Effector memory CD4-positive, alpha-beta T cell (primary cell): ENCODE results near the gene RFPL1.

Experiments used
- DNase-seq, 3 donors: peaks; one replicate each; pipeline ENCODE4 v3.0.0-alpha.2; 2020
- H3K27ac ChIP-seq: 2 replicates; pipeline ENCODE4 v1.7.0; 2013; ENCODE audit warnings: mild to moderate bottlenecking, low read length, moderate library complexity; ENCODE audit not compliant: insufficient read depth, poor library complexity, severe bottlenecking
- H3K27me3 ChIP-seq: replicated peaks from 2 replicates; pipeline ENCODE4 v1.7.0; 2013; ENCODE audit warnings: mild to moderate bottlenecking, low read length; ENCODE audit not compliant: insufficient read depth, control insufficient read depth, poor library complexity, severe bottlenecking
- H3K36me3 ChIP-seq: 2 replicates; pipeline ENCODE4 v1.7.0; 2013; ENCODE audit warnings: mild to moderate bottlenecking, low read length, moderate library complexity; ENCODE audit not compliant: control insufficient read depth, insufficient read depth
- H3K4me1 ChIP-seq: 2 replicates; pipeline ENCODE4 v1.7.0; 2013; ENCODE audit warnings: low read length, mild to moderate bottlenecking; ENCODE audit not compliant: control insufficient read depth, insufficient read depth, poor library complexity, severe bottlenecking
- H3K4me3 ChIP-seq: 2 replicates; pipeline ENCODE4 v1.7.0; 2013; ENCODE audit warnings: low read length, low read depth, mild to moderate bottlenecking; ENCODE audit not compliant: insufficient read depth, poor library complexity, severe bottlenecking
- H3K9me3 ChIP-seq: 2 replicates; pipeline ENCODE4 v1.7.0; 2013; ENCODE audit warnings: mild to moderate bottlenecking, low read length, moderate library complexity; ENCODE audit not compliant: control insufficient read depth

Gene RFPL1

DNA sequence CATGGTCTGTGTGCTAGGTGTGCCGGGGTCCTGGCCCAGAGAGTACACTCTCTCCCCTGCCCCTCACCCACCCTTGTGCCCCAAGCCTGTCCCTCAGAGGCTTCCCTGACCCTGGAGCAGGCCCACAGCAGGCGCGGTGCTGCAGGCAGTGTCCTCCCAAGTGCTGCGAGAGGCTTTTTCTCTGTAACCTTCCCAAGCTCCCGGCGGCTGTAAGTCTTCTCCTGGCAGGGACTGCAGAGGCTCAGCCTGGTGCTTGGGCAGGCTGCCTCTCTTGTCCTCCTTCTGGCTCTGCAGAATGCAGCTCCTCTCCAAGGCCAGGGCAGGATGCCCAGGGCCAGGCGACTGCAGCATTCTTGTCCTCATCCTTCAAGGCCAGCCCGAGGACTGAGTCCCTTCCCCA is 15.9 kb downstream of the RFPL1 start:
- Histone ChIP-seq H3K9me3 (no peaks in the 10 kb centered on the region), H3K4me1 (no peaks in the 10 kb centered on the region), H3K27me3 (no peaks in the 10 kb centered on the region), H3K27ac (no peak overlapping the region), H3K36me3 (no peaks in the 10 kb centered on the region), H3K4me3 (no peak overlapping the region)
- DNase-seq, result no peak

- H3K27me3 ChIP-seq, result no peaks in the 10 kb centered on the region
- H3K27ac ChIP-seq, result no peak overlapping the region
- no peak for DNase-seq
- H3K4me1 ChIP-seq, result no peaks in the 10 kb centered on the region
- H3K36me3 ChIP-seq, result no peaks in the 10 kb centered on the region
- H3K4me3 ChIP-seq, result no peak overlapping the region
- no peaks in the 10 kb centered on the region for H3K9me3 ChIP-seq
Observed at GRCh38 chr22:29456211-29456671, 17.9 kb downstream of the RFPL1 start.

DNA sequence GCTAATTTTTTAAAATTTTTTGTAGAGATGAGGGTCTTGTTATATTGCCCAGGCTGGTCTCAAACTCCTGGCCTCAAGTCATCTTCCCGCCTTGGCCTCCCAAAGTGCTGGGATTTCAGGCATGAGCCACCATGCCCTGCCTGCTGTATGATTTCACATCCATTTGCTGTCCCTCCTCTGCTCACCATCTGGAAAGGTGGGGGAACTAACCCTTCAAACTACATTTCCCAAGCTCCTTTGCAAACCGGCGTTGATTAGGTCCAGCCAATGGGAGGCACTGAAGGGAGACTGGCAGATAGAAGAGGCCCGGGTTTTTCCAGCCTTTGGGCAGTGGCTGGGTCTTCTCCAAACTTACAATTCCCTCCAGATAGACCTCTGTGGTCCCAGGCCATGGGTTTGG is 19.3 kb downstream of the RFPL1 start:
- no peaks in the 10 kb centered on the region for H3K4me1 ChIP-seq
- H3K27ac ChIP-seq, result no peak overlapping the region
- H3K36me3 ChIP-seq, result no peaks in the 10 kb centered on the region
- no peak overlapping the region for H3K4me3 ChIP-seq
- no peaks in the 10 kb centered on the region for H3K27me3 ChIP-seq
- H3K9me3 ChIP-seq, result no peaks in the 10 kb centered on the region
- DNase-seq, result no peak

GRCh38 chr22:29458551-29458950 is 20.2 kb downstream of the RFPL1 start:
- Histone ChIP-seq H3K9me3 (no peaks in the 10 kb centered on the region), H3K27me3 (no peaks in the 10 kb centered on the region), H3K4me1 (no peaks in the 10 kb centered on the region), H3K27ac (no peak overlapping the region), H3K4me3 (no peak overlapping the region), H3K36me3 (no peaks in the 10 kb centered on the region)
- no peak for DNase-seq

DNA sequence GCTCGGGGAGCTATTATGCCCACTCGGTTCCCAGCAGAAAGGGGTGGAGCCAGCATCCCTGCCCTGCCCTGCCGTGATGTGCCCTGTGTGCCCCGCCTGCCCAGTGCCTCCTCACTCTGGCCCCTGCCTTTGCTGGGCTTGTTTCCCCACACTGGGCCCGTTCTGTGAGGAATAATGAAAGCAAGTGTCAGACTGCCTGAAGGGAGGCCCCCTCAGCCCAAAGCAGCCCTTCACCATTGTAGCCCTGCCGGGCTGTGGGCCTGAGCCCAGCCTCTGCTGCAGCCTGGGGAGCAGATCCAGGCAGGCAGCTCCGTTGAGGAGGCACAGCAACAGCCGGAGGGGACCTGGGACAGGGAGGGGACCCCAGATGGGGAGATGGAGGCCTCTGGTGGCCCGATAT is 21.4 kb downstream of the RFPL1 start:
- H3K27ac ChIP-seq, result no peak overlapping the region
- no peak overlapping the region for H3K4me3 ChIP-seq
- no peaks in the 10 kb centered on the region for H3K27me3 ChIP-seq
- no peaks in the 10 kb centered on the region for H3K9me3 ChIP-seq
- no peaks in the 10 kb centered on the region for H3K36me3 ChIP-seq
- no peak for DNase-seq
- H3K4me1 ChIP-seq, result no peaks in the 10 kb centered on the region

- Histone ChIP-seq H3K9me3 (no peaks in the 10 kb centered on the region), H3K4me1 (no peaks in the 10 kb centered on the region), H3K27me3 (no peaks in the 10 kb centered on the region), H3K36me3 (no peaks in the 10 kb centered on the region), H3K27ac (no peak overlapping the region), H3K4me3 (no peak overlapping the region)
- DNase-seq, result no peak
Observed at GRCh38 chr22:29461263-29461662, 22.9 kb downstream of the RFPL1 start.

- H3K4me1 ChIP-seq, result no peaks in the 10 kb centered on the region
- H3K27me3 ChIP-seq, result no peaks in the 10 kb centered on the region
- no peaks in the 10 kb centered on the region for H3K9me3 ChIP-seq
Observed at GRCh38 chr22:29463629-29464028, 25.2 kb downstream of the RFPL1 start.

DNA sequence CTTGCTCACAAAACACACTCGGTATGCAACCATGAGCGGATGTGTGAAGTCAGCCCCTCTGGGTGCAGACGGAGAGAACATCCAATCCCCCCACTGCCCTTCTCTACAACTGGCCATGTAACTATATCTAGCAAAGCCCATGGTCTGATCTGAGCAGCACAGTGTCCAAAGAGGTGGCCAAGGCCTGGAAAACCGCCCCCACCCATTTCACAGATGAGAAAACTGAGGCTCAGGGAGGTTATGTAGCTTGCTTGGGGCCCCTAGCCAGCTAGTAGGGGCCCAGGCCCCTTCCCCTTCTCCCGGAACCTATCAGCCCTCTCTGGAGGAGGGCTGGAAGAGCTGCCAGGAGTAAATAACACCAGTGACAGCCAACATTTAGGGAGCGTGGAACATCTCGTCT is 26.2 kb downstream of the RFPL1 start:
- Histone ChIP-seq H3K36me3 (no peaks in the 10 kb centered on the region), H3K27ac (no peak overlapping the region), H3K27me3 (no peaks in the 10 kb centered on the region), H3K4me3 (no peak overlapping the region), H3K9me3 (no peaks in the 10 kb centered on the region), H3K4me1 (no peaks in the 10 kb centered on the region)
- DNase-seq, result no peak

More at GRCh38 chr22:29463629-29464028, 25.2 kb downstream of the RFPL1 start:
- no peak for DNase-seq
- no peak overlapping the region for H3K27ac ChIP-seq
- H3K36me3 ChIP-seq, result no peaks in the 10 kb centered on the region
- H3K4me3 ChIP-seq, result no peak overlapping the region

- Histone ChIP-seq H3K9me3 (no peaks in the 10 kb centered on the region), H3K4me3 (peak overlapping the region; percentile 42), H3K36me3 (no peaks in the 10 kb centered on the region), H3K27me3 (no peaks in the 10 kb centered on the region), H3K27ac (no peak overlapping the region), H3K4me1 (peaks cover 5% of the 10 kb centered on the region)
- no peak for DNase-seq
Observed at GRCh38 chr22:29469755-29470154, 31.4 kb downstream of the RFPL1 start.

DNA sequence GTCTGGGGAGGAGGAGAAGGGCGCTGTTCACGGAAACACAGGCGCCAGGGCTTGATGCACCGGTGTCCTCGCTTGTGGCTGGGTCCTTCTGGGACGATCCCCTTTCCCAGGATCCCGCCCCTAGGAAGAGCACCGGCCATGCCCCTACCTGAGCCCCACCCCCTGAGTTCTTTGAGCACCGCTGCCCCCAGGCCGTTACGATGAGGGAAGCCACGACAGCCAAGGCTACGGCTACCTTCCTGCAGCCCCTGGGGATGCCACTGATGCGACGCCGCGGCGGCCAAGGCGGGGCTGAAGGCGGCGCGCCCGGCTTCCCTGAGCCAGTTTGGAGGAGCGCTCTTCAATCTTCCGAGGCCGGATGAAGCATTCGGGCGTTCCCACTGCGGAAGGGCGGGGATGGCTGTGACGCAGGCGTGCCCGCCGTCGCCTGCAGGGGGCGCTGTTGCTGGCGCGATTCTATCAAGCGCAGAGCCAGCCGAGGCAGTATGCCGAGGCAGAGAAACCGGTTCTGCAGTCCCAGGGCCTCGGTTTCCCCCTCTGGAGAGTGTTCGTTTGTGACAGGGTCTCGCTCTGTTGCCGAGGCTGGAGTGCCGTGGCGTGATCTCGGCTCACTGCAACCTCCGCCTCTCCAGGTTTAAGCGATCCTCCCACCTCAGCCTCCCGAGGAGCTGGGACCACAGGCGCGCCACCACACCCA is 31.9 kb downstream of the RFPL1 start:
- DNase-seq, result peak; percentile 27 to 54 (median 38)

More for the DNA sequence above, 31.9 kb downstream of the RFPL1 start:
- Histone ChIP-seq H3K27me3 (no peaks in the 10 kb centered on the region), H3K36me3 (no peaks in the 10 kb centered on the region), H3K9me3 (no peaks in the 10 kb centered on the region), H3K4me1 (peaks cover 5% of the 10 kb centered on the region), H3K27ac (no peak overlapping the region), H3K4me3 (peak overlapping the region; percentile 42)
